ENCODE results near the gene MYOF. TPM values are rescaled to one million over a fixed set of nuclear protein-coding genes. Genes with fewer than 3 reads are reported as not detected.

MYOF gene
- total and polyA plus RNA-seq, 7 donors, result 0.70 to 9.4 (median 4.2) TPM

GRCh38 chr10:93369588-93370164 lies 112.5 kb downstream of the MYOF start:
- ATAC-seq (no peak), DNase-seq (no peak)
- Histone ChIP-seq H3K9me3 (no peaks in the 10 kb centered on the region), H3K4me3 (no peak overlapping the region), H3K4me1 (no peaks in the 10 kb centered on the region), H3K36me3 (ENCODE audit: insufficient read depth in 1 of 2, low read depth in 1 of 2) (peaks cover 2 to 24% of the 10 kb centered on the region in 2 donors), H3K27ac (no peak overlapping the region), H3K27me3 (ENCODE audit: insufficient read depth in 3 of 3, low read length in 2 of 3) (no peaks in the 10 kb centered on the region)
- intact Hi-C loops (cut with DNase I), result loop anchor here in 1 of 2 donors (10.0 kb wide), 1 partner anchor 315 kb away; no protein-coding TSS in a partner anchor
- no peak for TF ChIP-seq CTCF (IDR thresholded peaks at IDR 0.05)
- WGBS, 3 donors, result 65 to 73% (median 65%) methylated on average over 6 of the region's 6 CpGs

- no peak for TF ChIP-seq CTCF (IDR thresholded peaks at IDR 0.05)
- no peak overlapping the region for H3K27ac ChIP-seq
- intact Hi-C loops (cut with DNase I), result no loop called here
- H3K36me3 ChIP-seq (ENCODE audit: insufficient read depth in 1 of 2, low read depth in 1 of 2), result peaks cover 0 to 16% of the 10 kb centered on the region in 2 donors
- DNase-seq (peak in 1 of 2 donors; percentile 16), ATAC-seq (no peak)
- no peaks in the 10 kb centered on the region for H3K9me3 ChIP-seq
- 58 to 71% (median 63%) methylated on average over 2 of the region's 2 CpGs for WGBS, 3 donors
- no peaks in the 10 kb centered on the region for H3K4me1 ChIP-seq
- no peak overlapping the region for H3K4me3 ChIP-seq
- no peaks in the 10 kb centered on the region for H3K27me3 ChIP-seq (ENCODE audit: insufficient read depth in 3 of 3, low read length in 2 of 3)
Measured at GRCh38 chr10:93368210-93368609, 113.9 kb downstream of the MYOF start.

- peaks cover 0 to 12% of the 10 kb centered on the region in 2 donors for H3K36me3 ChIP-seq (ENCODE audit: insufficient read depth in 1 of 2, low read depth in 1 of 2)
- intact Hi-C loops (cut with DNase I), result no loop called here
- H3K27ac ChIP-seq, result no peak overlapping the region
- no peaks in the 10 kb centered on the region for H3K9me3 ChIP-seq
- no peaks in the 10 kb centered on the region for H3K4me1 ChIP-seq
- DNase-seq, result no peak
- H3K27me3 ChIP-seq (ENCODE audit: insufficient read depth in 3 of 3, low read length in 2 of 3), result no peaks in the 10 kb centered on the region
- TF ChIP-seq CTCF (IDR thresholded peaks at IDR 0.05), result no peak
- H3K4me3 ChIP-seq, result no peak overlapping the region
- 81 to 92% (median 85%) methylated on average over 3 of the region's 3 CpGs for WGBS, 3 donors
- ATAC-seq, result no peak
Measured at GRCh38 chr10:93367664-93368063, 114.5 kb downstream of the MYOF start.

- no peaks in the 10 kb centered on the region for H3K9me3 ChIP-seq
- H3K27ac ChIP-seq, result no peak overlapping the region
- H3K4me1 ChIP-seq, result no peaks in the 10 kb centered on the region
- TF ChIP-seq CTCF (IDR thresholded peaks at IDR 0.05), result no peak
- 27 to 50% (median 33%) methylated on average over 1 of the region's 1 CpG for WGBS, 3 donors
- DNase-seq (no peak), ATAC-seq (no peak)
- no peaks in the 10 kb centered on the region for H3K27me3 ChIP-seq (ENCODE audit: insufficient read depth in 3 of 3, low read length in 2 of 3)
- peaks cover 0 to 2% of the 10 kb centered on the region in 2 donors for H3K36me3 ChIP-seq (ENCODE audit: insufficient read depth in 1 of 2, low read depth in 1 of 2)
- H3K4me3 ChIP-seq, result no peak overlapping the region
- intact Hi-C loops (cut with DNase I), result no loop called here
Measured at GRCh38 chr10:93364966-93365365, 117.2 kb downstream of the MYOF start.

All from psoas muscle (tissue), 8 donors.